22Rv1 (cell line): ENCODE results near the gene RCC1.

Experiments
- CTCF ChIP-seq: fragments of 450-650 bp; IDR thresholded peaks from 2 replicates; pipeline ENCODE4 v1.5.1; 2017; ENCODE audit warnings: mild to moderate bottlenecking
- ZFX ChIP-seq: fragments of 450-650 bp; IDR thresholded peaks from 2 replicates; pipeline ENCODE4 v1.6.1; 2017; ENCODE audit warnings: antibody characterized with exemption, borderline replicate concordance

GRCh38 chr1:28510273-28510969, 4.6 kb downstream of the RCC1 start:
- TF ChIP-seq CTCF: no peak
- TF ChIP-seq ZFX: no peak
